WTC11 (cell line): ENCODE measurements around the gene FHIT. TPM values are rescaled to one million over a fixed set of nuclear protein-coding genes. Genes with fewer than 3 reads are reported as not detected.

Experiments used
- ATAC-seq: fragments of 200-7000 bp; cut with Tn5 transposase; 2 replicates; pipeline ENCODE4 v1.10.0; 2021; ENCODE audit warnings: mild to moderate bottlenecking, moderate library complexity
- CTCF ChIA-PET: fragments of 300-600 bp; sonication (Branson Sonifier 250); formaldehyde crosslinking; loops from one replicate; lab custom pipeline; 2021; ENCODE audit warnings: antibody characterized with exemption; lab: Charles Lee
- POLR2A ChIA-PET: fragments of 350-600 bp; sonication (Branson Sonifier 250); formaldehyde crosslinking; loops from one replicate; lab custom pipeline; 2021; ENCODE audit warnings: antibody characterized with exemption; lab: Charles Lee
- DNase-seq: peaks from one replicate; pipeline ENCODE4 v3.0.0; 2021; ENCODE audit warnings: low spot score
- H3K27ac Mint-ChIP-seq: 2 replicates; pipeline ENCODE4 v1.8.0; 2021; ENCODE audit warnings: mixed read lengths
- H3K27me3 Mint-ChIP-seq: 2 replicates; pipeline ENCODE4 v1.8.0; 2021; ENCODE audit warnings: low read depth, mild to moderate bottlenecking, moderate library complexity, mixed read lengths
- H3K36me3 Mint-ChIP-seq: 2 replicates; pipeline ENCODE4 v1.8.0; 2021; ENCODE audit warnings: mixed read lengths
- H3K4me1 Mint-ChIP-seq: 2 replicates; pipeline ENCODE4 v1.8.0; 2022; ENCODE audit warnings: mixed read lengths
- H3K4me3 Mint-ChIP-seq: 2 replicates; pipeline ENCODE4 v1.8.0; 2021; ENCODE audit warnings: mild to moderate bottlenecking, moderate library complexity, mixed read lengths
- H3K9me3 Mint-ChIP-seq: 2 replicates; pipeline ENCODE4 v1.8.0; 2021; ENCODE audit warnings: mixed read lengths
- ATF3 ChIP-seq: sonication (generic); formaldehyde crosslinking; conservative IDR thresholded peaks from 2 replicates; pipeline ENCODE4 v1.8.1; 2022; ENCODE audit warnings: mild to moderate bottlenecking, missing genetic modification reagents
- IRF1 ChIP-seq: sonication (generic); formaldehyde crosslinking; IDR thresholded peaks from 2 replicates; pipeline ENCODE4 v1.8.0; 2023; ENCODE audit warnings: missing genetic modification reagents
- KAT7 ChIP-seq: sonication (generic); formaldehyde crosslinking; IDR thresholded peaks from 2 replicates; pipeline ENCODE4 v1.8.1; 2023; ENCODE audit warnings: missing genetic modification reagents, mild to moderate bottlenecking, borderline replicate concordance
- NFATC4 ChIP-seq: fragments of 250-450 bp; sonication (Bioruptor Pico); IDR thresholded peaks from 2 replicates; pipeline ENCODE4 v1.9.0; 2021; ENCODE audit warnings: mild to moderate bottlenecking
- NR1H2 ChIP-seq: sonication (generic); formaldehyde crosslinking; IDR thresholded peaks from 2 replicates; pipeline ENCODE4 v1.9.0; 2021; ENCODE audit warnings: mild to moderate bottlenecking, moderate library complexity, missing genetic modification reagents
- SMAD4 ChIP-seq: sonication (generic); formaldehyde crosslinking; IDR thresholded peaks from 2 replicates; pipeline ENCODE4 v1.8.0; 2022; ENCODE audit warnings: mild to moderate bottlenecking, missing genetic modification reagents
- SOX15 ChIP-seq: fragments of 250-450 bp; sonication (Bioruptor Pico); IDR thresholded peaks from 2 replicates; pipeline ENCODE4 v1.9.0; 2021; ENCODE audit warnings: mild to moderate bottlenecking
- TCF7 ChIP-seq: sonication (generic); formaldehyde crosslinking; IDR thresholded peaks from 2 replicates; pipeline ENCODE4 v1.8.0; 2022; ENCODE audit warnings: mild to moderate bottlenecking, low read depth, missing genetic modification reagents, moderate library complexity
- TEAD4 ChIP-seq: sonication (generic); formaldehyde crosslinking; IDR thresholded peaks from 2 replicates; pipeline ENCODE4 v1.8.0; 2022; ENCODE audit warnings: mild to moderate bottlenecking, missing genetic modification reagents
- TP53 ChIP-seq: sonication (generic); formaldehyde crosslinking; IDR thresholded peaks from 2 replicates; pipeline ENCODE4 v1.8.1; 2023; ENCODE audit warnings: mild to moderate bottlenecking, missing genetic modification reagents
- ZBTB21 ChIP-seq: sonication (generic); formaldehyde crosslinking; IDR thresholded peaks from 2 replicates; pipeline ENCODE4 v1.8.1; 2023; ENCODE audit warnings: mild to moderate bottlenecking, missing genetic modification reagents, borderline replicate concordance
- ZNF232 ChIP-seq: sonication (generic); formaldehyde crosslinking; IDR thresholded peaks from 2 replicates; pipeline ENCODE4 v1.8.0; 2022; ENCODE audit warnings: mild to moderate bottlenecking, missing genetic modification reagents
- ZNF263 ChIP-seq: sonication (generic); formaldehyde crosslinking; IDR thresholded peaks from 2 replicates; pipeline ENCODE4 v1.8.1; 2022; ENCODE audit warnings: low read depth, mild to moderate bottlenecking, moderate library complexity, missing genetic modification reagents
- ZNF396 ChIP-seq: fragments of 250-450 bp; sonication (Bioruptor Pico); IDR thresholded peaks from 2 replicates; pipeline ENCODE4 v1.8.0; 2021; ENCODE audit warnings: mild to moderate bottlenecking, moderate library complexity, borderline replicate concordance
- ZNF423 ChIP-seq: fragments of 250-450 bp; sonication (Bioruptor Pico); IDR thresholded peaks from 2 replicates; pipeline ENCODE4 v2.1.2; 2022; ENCODE audit warnings: mild to moderate bottlenecking, moderate library complexity
- total RNA-seq: library from RNA; stranded (reverse); gene quantifications from 3 replicates; pipeline ENCODE4 v1.2.3, GENCODE V29; 2021
- TF ChIP-seq, protein P1 (sequence below): sonication (generic); formaldehyde crosslinking; IDR thresholded peaks from 2 replicates; pipeline ENCODE4 v1.8.1; 2022; ENCODE audit warnings: low read depth, missing genetic modification reagents, borderline replicate concordance
- TF ChIP-seq, protein P2 (sequence below): sonication (generic); formaldehyde crosslinking; IDR thresholded peaks from 2 replicates; pipeline ENCODE4 v1.8.1; 2023; ENCODE audit warnings: mild to moderate bottlenecking, missing genetic modification reagents, moderate library complexity
- TF ChIP-seq, protein P3 (sequence below): sonication (generic); formaldehyde crosslinking; IDR thresholded peaks from 2 replicates; pipeline ENCODE4 v1.8.1; 2023; ENCODE audit warnings: mild to moderate bottlenecking, missing genetic modification reagents, moderate library complexity
- TF ChIP-seq, protein P4 (sequence below): sonication (generic); formaldehyde crosslinking; IDR thresholded peaks from 2 replicates; pipeline ENCODE4 v1.8.0; 2023; ENCODE audit warnings: mild to moderate bottlenecking, missing genetic modification reagents
- TF ChIP-seq, protein P5 (sequence below): sonication (generic); formaldehyde crosslinking; IDR thresholded peaks from 2 replicates; pipeline ENCODE4 v1.8.1; 2023; ENCODE audit warnings: mild to moderate bottlenecking, missing genetic modification reagents
- TF ChIP-seq, protein P6 (sequence below): sonication (generic); formaldehyde crosslinking; IDR thresholded peaks from 2 replicates; pipeline ENCODE4 v1.8.0; 2022; ENCODE audit warnings: mild to moderate bottlenecking, missing genetic modification reagents
- TF ChIP-seq, protein P7 (sequence below): sonication (generic); formaldehyde crosslinking; IDR thresholded peaks from 2 replicates; pipeline ENCODE4 v1.8.0; 2022; ENCODE audit warnings: mild to moderate bottlenecking, missing genetic modification reagents

Gene FHIT
- total RNA-seq, 1 experiment from 2014 or later = 2.6 TPM

DNA sequence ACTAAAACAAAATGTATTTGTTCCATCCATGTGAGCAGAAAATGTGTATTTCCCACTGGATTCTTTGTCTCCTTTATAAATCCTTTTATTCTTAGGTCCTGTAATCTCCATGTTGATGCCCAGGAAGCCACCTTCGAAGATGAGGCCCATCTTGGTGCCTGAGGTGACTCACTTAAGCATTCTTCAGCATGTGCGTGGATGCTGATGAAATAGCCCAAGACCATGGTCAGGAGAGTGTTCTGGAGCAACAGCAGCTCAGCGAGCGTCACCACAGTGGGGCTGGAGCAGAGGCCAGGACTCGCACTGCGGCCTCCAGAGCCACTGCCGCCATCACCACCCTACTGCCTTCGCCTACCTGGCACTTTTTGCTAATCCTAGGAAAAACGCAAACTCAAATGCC lies 520.9 kb downstream of the FHIT start:
- ATAC-seq = no peak
- no peaks in the 10 kb centered on the region for H3K27me3 Mint-ChIP-seq
- ChIA-PET CTCF (no interaction called here), POLR2A (no interaction called here)
- H3K4me3 Mint-ChIP-seq = no peak overlapping the region
- no peak overlapping the region for H3K27ac Mint-ChIP-seq
- peaks cover 2% of the 10 kb centered on the region; the same call in 1 of the 2 replicates for H3K36me3 Mint-ChIP-seq
- peaks cover 32% of the 10 kb centered on the region for H3K9me3 Mint-ChIP-seq
- H3K4me1 Mint-ChIP-seq = no peaks in the 10 kb centered on the region
- TF ChIP-seq, protein P1, sequence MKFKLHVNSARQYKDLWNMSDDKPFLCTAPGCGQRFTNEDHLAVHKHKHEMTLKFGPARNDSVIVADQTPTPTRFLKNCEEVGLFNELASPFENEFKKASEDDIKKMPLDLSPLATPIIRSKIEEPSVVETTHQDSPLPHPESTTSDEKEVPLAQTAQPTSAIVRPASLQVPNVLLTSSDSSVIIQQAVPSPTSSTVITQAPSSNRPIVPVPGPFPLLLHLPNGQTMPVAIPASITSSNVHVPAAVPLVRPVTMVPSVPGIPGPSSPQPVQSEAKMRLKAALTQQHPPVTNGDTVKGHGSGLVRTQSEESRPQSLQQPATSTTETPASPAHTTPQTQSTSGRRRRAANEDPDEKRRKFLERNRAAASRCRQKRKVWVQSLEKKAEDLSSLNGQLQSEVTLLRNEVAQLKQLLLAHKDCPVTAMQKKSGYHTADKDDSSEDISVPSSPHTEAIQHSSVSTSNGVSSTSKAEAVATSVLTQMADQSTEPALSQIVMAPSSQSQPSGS (CRISPR knock-in tag) = no peak
- TF ChIP-seq SOX15 (CRISPR knock-in tag) = no peak
- TF ChIP-seq NFATC4 (CRISPR knock-in tag) = no peak
- TF ChIP-seq ZNF423 (CRISPR knock-in tag) = no peak
- no peak for TF ChIP-seq TCF7 (CRISPR knock-in tag)
- TF ChIP-seq IRF1 (CRISPR knock-in tag) = no peak
- no peak for TF ChIP-seq TEAD4 (CRISPR knock-in tag)
- TF ChIP-seq, protein P2, sequence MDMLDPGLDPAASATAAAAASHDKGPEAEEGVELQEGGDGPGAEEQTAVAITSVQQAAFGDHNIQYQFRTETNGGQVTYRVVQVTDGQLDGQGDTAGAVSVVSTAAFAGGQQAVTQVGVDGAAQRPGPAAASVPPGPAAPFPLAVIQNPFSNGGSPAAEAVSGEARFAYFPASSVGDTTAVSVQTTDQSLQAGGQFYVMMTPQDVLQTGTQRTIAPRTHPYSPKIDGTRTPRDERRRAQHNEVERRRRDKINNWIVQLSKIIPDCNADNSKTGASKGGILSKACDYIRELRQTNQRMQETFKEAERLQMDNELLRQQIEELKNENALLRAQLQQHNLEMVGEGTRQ (CRISPR knock-in tag) = no peak
- TF ChIP-seq ZBTB21 (CRISPR knock-in tag) = no peak
- TF ChIP-seq ZNF232 (CRISPR knock-in tag) = no peak
- no peak for TF ChIP-seq ZNF396
- TF ChIP-seq, protein P3, sequence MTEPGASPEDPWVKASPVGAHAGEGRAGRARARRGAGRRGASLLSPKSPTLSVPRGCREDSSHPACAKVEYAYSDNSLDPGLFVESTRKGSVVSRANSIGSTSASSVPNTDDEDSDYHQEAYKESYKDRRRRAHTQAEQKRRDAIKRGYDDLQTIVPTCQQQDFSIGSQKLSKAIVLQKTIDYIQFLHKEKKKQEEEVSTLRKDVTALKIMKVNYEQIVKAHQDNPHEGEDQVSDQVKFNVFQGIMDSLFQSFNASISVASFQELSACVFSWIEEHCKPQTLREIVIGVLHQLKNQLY = no peak
- no peak for DNase-seq

DNA sequence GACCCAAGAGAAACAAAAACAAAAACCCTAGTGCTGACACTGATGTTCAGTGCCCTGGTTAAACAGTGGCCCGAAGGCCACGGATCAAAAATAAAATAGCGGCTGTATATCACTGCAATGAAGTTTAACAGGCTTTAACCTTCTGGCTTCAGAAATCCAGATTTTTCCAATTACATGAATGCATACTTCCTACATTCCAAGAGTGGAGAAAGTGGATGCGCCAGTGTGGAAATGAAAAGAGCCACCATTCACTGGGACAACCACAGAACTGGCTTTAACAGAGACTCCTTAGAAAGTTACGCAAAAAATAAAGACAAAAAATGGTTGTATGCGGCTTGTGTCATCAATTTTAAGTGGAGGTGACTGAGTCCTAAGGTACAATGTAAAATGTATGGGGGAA lies 522.2 kb downstream of the FHIT start:
- ATAC-seq (no peak), DNase-seq (no peak)
- ChIA-PET POLR2A (no interaction called here), CTCF (no interaction called here)
- Mint-ChIP-seq H3K9me3 (peaks cover 27% of the 10 kb centered on the region), H3K27me3 (no peaks in the 10 kb centered on the region), H3K27ac (no peak overlapping the region), H3K4me1 (no peaks in the 10 kb centered on the region), H3K36me3 (peaks cover 2% of the 10 kb centered on the region; the same call in 1 of the 2 replicates), H3K4me3 (no peak overlapping the region)
- TF ChIP-seq, protein P3 = no peak
- TF ChIP-seq TP53 (CRISPR knock-in tag) = no peak
- TF ChIP-seq, protein P4, sequence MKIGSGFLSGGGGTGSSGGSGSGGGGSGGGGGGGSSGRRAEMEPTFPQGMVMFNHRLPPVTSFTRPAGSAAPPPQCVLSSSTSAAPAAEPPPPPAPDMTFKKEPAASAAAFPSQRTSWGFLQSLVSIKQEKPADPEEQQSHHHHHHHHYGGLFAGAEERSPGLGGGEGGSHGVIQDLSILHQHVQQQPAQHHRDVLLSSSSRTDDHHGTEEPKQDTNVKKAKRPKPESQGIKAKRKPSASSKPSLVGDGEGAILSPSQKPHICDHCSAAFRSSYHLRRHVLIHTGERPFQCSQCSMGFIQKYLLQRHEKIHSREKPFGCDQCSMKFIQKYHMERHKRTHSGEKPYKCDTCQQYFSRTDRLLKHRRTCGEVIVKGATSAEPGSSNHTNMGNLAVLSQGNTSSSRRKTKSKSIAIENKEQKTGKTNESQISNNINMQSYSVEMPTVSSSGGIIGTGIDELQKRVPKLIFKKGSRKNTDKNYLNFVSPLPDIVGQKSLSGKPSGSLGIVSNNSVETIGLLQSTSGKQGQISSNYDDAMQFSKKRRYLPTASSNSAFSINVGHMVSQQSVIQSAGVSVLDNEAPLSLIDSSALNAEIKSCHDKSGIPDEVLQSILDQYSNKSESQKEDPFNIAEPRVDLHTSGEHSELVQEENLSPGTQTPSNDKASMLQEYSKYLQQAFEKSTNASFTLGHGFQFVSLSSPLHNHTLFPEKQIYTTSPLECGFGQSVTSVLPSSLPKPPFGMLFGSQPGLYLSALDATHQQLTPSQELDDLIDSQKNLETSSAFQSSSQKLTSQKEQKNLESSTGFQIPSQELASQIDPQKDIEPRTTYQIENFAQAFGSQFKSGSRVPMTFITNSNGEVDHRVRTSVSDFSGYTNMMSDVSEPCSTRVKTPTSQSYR = no peak
- TF ChIP-seq, protein P2 (CRISPR knock-in tag) = no peak
- TF ChIP-seq ATF3 = no peak
- TF ChIP-seq SMAD4 (CRISPR knock-in tag) = no peak
- TF ChIP-seq, protein P5, sequence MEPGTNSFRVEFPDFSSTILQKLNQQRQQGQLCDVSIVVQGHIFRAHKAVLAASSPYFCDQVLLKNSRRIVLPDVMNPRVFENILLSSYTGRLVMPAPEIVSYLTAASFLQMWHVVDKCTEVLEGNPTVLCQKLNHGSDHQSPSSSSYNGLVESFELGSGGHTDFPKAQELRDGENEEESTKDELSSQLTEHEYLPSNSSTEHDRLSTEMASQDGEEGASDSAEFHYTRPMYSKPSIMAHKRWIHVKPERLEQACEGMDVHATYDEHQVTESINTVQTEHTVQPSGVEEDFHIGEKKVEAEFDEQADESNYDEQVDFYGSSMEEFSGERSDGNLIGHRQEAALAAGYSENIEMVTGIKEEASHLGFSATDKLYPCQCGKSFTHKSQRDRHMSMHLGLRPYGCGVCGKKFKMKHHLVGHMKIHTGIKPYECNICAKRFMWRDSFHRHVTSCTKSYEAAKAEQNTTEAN (CRISPR knock-in tag) = no peak
- TF ChIP-seq NR1H2 (CRISPR knock-in tag) = no peak
- TF ChIP-seq, protein P6, sequence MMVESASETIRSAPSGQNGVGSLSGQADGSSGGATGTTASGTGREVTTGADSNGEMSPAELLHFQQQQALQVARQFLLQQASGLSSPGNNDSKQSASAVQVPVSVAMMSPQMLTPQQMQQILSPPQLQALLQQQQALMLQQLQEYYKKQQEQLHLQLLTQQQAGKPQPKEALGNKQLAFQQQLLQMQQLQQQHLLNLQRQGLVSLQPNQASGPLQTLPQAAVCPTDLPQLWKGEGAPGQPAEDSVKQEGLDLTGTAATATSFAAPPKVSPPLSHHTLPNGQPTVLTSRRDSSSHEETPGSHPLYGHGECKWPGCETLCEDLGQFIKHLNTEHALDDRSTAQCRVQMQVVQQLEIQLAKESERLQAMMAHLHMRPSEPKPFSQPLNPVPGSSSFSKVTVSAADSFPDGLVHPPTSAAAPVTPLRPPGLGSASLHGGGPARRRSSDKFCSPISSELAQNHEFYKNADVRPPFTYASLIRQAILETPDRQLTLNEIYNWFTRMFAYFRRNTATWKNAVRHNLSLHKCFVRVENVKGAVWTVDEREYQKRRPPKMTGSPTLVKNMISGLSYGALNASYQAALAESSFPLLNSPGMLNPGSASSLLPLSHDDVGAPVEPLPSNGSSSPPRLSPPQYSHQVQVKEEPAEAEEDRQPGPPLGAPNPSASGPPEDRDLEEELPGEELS (CRISPR knock-in tag) = no peak
- TF ChIP-seq KAT7 = no peak
- TF ChIP-seq, protein P7, sequence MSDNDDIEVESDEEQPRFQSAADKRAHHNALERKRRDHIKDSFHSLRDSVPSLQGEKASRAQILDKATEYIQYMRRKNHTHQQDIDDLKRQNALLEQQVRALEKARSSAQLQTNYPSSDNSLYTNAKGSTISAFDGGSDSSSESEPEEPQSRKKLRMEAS = no peak
- TF ChIP-seq ZNF263 = no peak
